Erythroblast (primary cell): ENCODE measurements around the gene AHNAK2.

Experiments
- GATA1 ChIP-seq: IDR thresholded peaks from 2 replicates; pipeline ENCODE4 v1.6.1; 2011; ENCODE audit warnings: low read depth, mild to moderate bottlenecking, control low read depth, low read length, moderate library complexity
- POLR2A ChIP-seq: IDR thresholded peaks from 2 replicates; pipeline ENCODE4 v1.6.1; 2011; ENCODE audit warnings: mild to moderate bottlenecking, low read length

DNA sequence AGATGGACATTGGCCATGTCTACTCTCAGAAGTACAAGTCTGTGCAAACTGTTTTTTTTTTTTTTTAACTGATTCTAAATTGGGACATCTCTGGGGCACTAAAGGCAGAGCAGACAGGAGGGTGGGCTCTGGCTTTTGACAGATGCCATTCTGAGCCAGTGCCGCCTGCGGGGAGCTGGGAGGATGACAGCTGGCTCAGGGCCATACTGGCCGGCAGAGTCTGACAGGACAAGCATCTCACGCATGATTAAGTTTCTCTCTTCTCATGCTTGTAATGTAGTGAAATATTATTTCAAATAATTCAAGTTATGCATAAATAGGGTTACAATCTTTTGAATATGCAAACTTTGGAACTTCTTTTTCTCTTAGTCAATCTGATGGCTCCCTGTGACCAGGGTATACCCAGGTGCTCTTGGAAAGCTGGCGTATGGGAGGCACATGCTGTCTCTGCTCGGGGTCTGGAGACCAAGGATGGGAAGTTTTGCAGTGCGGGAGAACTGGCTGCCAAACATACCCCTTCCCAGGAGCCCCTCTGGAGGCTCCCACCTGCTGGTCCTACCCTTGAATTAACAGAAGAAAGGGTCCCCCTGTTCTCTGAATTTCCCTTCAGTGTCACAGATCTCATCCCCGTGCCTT is 35.1 kb upstream of the AHNAK2 start:
- TF ChIP-seq POLR2A (no peak), GATA1 (no peak)
